ENCODE measurements around the gene POLR1C.
"Not testable (repeated sequence)": the region's sequence is repeated elsewhere in the genome, so short reads cannot be mapped to it uniquely, and the experiment has no call there.

Gene POLR1C

GRCh38 chr6:43493833-43494232 lies 23.1 kb upstream of the POLR1C start:
- H3K9ac ChIP-seq (ENCODE audit: low read depth, low read length) = no peak overlapping the region
- no peaks in the 10 kb centered on the region for H3K27me3 ChIP-seq (ENCODE audit: insufficient read depth, low read length)
- H3K4me3 ChIP-seq (ENCODE audit: low read length) = no peak overlapping the region
- H3K9me3 ChIP-seq (ENCODE audit: insufficient read depth, low read depth, low read length) = no peaks in the 10 kb centered on the region
- WGBS = 93% methylated on average over 7 of the region's 7 CpGs
- peaks cover 18% of the 10 kb centered on the region for H3K4me1 ChIP-seq (ENCODE audit: insufficient read depth, low read length)
- no peak overlapping the region for H3K27ac ChIP-seq (ENCODE audit: low read depth, low read length)
- peaks cover 14% of the 10 kb centered on the region for H3K36me3 ChIP-seq (ENCODE audit: insufficient read depth, low read length)

GRCh38 chr6:43494321-43494720 lies 22.6 kb upstream of the POLR1C start:
- Histone ChIP-seq H3K27ac (ENCODE audit: low read depth, low read length) (no peak overlapping the region), H3K4me1 (ENCODE audit: insufficient read depth, low read length) (peaks cover 18% of the 10 kb centered on the region), H3K9ac (ENCODE audit: low read depth, low read length) (no peak overlapping the region), H3K4me3 (ENCODE audit: low read length) (no peak overlapping the region), H3K36me3 (ENCODE audit: insufficient read depth, low read length) (peaks cover 19% of the 10 kb centered on the region), H3K9me3 (ENCODE audit: insufficient read depth, low read depth, low read length) (no peaks in the 10 kb centered on the region), H3K27me3 (ENCODE audit: insufficient read depth, low read length) (no peaks in the 10 kb centered on the region)
- 97% methylated on average over 6 of the region's 6 CpGs for WGBS

GRCh38 chr6:43494766-43495165 lies 22.1 kb upstream of the POLR1C start:
- H3K27ac ChIP-seq (ENCODE audit: low read depth, low read length) = no peak overlapping the region
- WGBS = 92% methylated on average over 4 of the region's 4 CpGs
- no peak overlapping the region for H3K9ac ChIP-seq (ENCODE audit: low read depth, low read length)
- no peaks in the 10 kb centered on the region for H3K9me3 ChIP-seq (ENCODE audit: insufficient read depth, low read depth, low read length)
- peaks cover 23% of the 10 kb centered on the region for H3K36me3 ChIP-seq (ENCODE audit: insufficient read depth, low read length)
- H3K4me1 ChIP-seq (ENCODE audit: insufficient read depth, low read length) = peaks cover 18% of the 10 kb centered on the region
- no peaks in the 10 kb centered on the region for H3K27me3 ChIP-seq (ENCODE audit: insufficient read depth, low read length)
- H3K4me3 ChIP-seq (ENCODE audit: low read length) = no peak overlapping the region

- Histone ChIP-seq H3K4me1 (ENCODE audit: insufficient read depth, low read length) (peaks cover 18% of the 10 kb centered on the region), H3K4me3 (ENCODE audit: low read length) (no peak overlapping the region), H3K27ac (ENCODE audit: low read depth, low read length) (peak overlapping the region; percentile 56), H3K27me3 (ENCODE audit: insufficient read depth, low read length) (no peaks in the 10 kb centered on the region), H3K9me3 (ENCODE audit: insufficient read depth, low read depth, low read length) (no peaks in the 10 kb centered on the region), H3K9ac (ENCODE audit: low read depth, low read length) (peak overlapping the region; percentile 48; the same call in 1 of the 2 replicates), H3K36me3 (ENCODE audit: insufficient read depth, low read length) (peaks cover 31% of the 10 kb centered on the region)
- 76% methylated on average over 4 of the region's 4 CpGs for WGBS
Measured at GRCh38 chr6:43495409-43495941, 21.4 kb upstream of the POLR1C start.

- Histone ChIP-seq H3K27ac (ENCODE audit: low read depth, low read length) (peak overlapping the region; percentile 56), H3K4me3 (ENCODE audit: low read length) (no peak overlapping the region), H3K4me1 (ENCODE audit: insufficient read depth, low read length) (peaks cover 18% of the 10 kb centered on the region), H3K36me3 (ENCODE audit: insufficient read depth, low read length) (peaks cover 40% of the 10 kb centered on the region), H3K9ac (ENCODE audit: low read depth, low read length) (peak overlapping the region; percentile 48; the same call in 1 of the 2 replicates), H3K9me3 (ENCODE audit: insufficient read depth, low read depth, low read length) (no peaks in the 10 kb centered on the region), H3K27me3 (ENCODE audit: insufficient read depth, low read length) (no peaks in the 10 kb centered on the region)
- WGBS = 54% methylated on average over 18 of the region's 18 CpGs
Measured at GRCh38 chr6:43496370-43497128, 20.3 kb upstream of the POLR1C start.

GRCh38 chr6:43497129-43497396 lies 19.8 kb upstream of the POLR1C start:
- Histone ChIP-seq H3K4me3 (ENCODE audit: low read length) (no peak overlapping the region), H3K36me3 (ENCODE audit: insufficient read depth, low read length) (peaks cover 44% of the 10 kb centered on the region), H3K9ac (ENCODE audit: low read depth, low read length) (no peak overlapping the region), H3K27me3 (ENCODE audit: insufficient read depth, low read length) (no peaks in the 10 kb centered on the region), H3K4me1 (ENCODE audit: insufficient read depth, low read length) (peaks cover 18% of the 10 kb centered on the region), H3K9me3 (ENCODE audit: insufficient read depth, low read depth, low read length) (no peaks in the 10 kb centered on the region), H3K27ac (ENCODE audit: low read depth, low read length) (no peak overlapping the region)
- 93% methylated on average over 6 of the region's 6 CpGs for WGBS

GRCh38 chr6:43497689-43498088 lies 19.2 kb upstream of the POLR1C start:
- peaks cover 18% of the 10 kb centered on the region for H3K4me1 ChIP-seq (ENCODE audit: insufficient read depth, low read length)
- no peak overlapping the region for H3K4me3 ChIP-seq (ENCODE audit: low read length)
- no peak overlapping the region for H3K27ac ChIP-seq (ENCODE audit: low read depth, low read length)
- WGBS = 95% methylated on average over 12 of the region's 12 CpGs
- H3K9ac ChIP-seq (ENCODE audit: low read depth, low read length) = no peak overlapping the region
- no peaks in the 10 kb centered on the region for H3K9me3 ChIP-seq (ENCODE audit: insufficient read depth, low read depth, low read length)
- H3K27me3 ChIP-seq (ENCODE audit: insufficient read depth, low read length) = no peaks in the 10 kb centered on the region
- peaks cover 50% of the 10 kb centered on the region for H3K36me3 ChIP-seq (ENCODE audit: insufficient read depth, low read length)

GRCh38 chr6:43498291-43498690 lies 18.6 kb upstream of the POLR1C start:
- H3K36me3 ChIP-seq (ENCODE audit: insufficient read depth, low read length) = peaks cover 56% of the 10 kb centered on the region
- not testable (repeated sequence) for H3K9ac ChIP-seq (ENCODE audit: low read depth, low read length); H3K9me3 ChIP-seq (ENCODE audit: insufficient read depth, low read depth, low read length); H3K27me3 ChIP-seq (ENCODE audit: insufficient read depth, low read length); H3K4me3 ChIP-seq (ENCODE audit: low read length); H3K27ac ChIP-seq (ENCODE audit: low read depth, low read length)
- peaks cover 15% of the 10 kb centered on the region for H3K4me1 ChIP-seq (ENCODE audit: insufficient read depth, low read length)
- 94% methylated on average over 5 of the region's 5 CpGs for WGBS

- H3K27ac ChIP-seq (ENCODE audit: low read depth, low read length) = no peak overlapping the region
- WGBS = 94% methylated on average over 12 of the region's 12 CpGs
Measured at GRCh38 chr6:43499028-43499815, 17.7 kb upstream of the POLR1C start.

GRCh38 chr6:43500921-43501320 lies 16.0 kb upstream of the POLR1C start:
- no peaks in the 10 kb centered on the region for H3K27me3 ChIP-seq (ENCODE audit: insufficient read depth, low read length)
- peaks cover 79% of the 10 kb centered on the region for H3K36me3 ChIP-seq (ENCODE audit: insufficient read depth, low read length)
- no peaks in the 10 kb centered on the region for H3K9me3 ChIP-seq (ENCODE audit: insufficient read depth, low read depth, low read length)
- no peak overlapping the region for H3K4me3 ChIP-seq (ENCODE audit: low read length)
- 98% methylated on average over 3 of the region's 3 CpGs for WGBS
- H3K4me1 ChIP-seq (ENCODE audit: insufficient read depth, low read length) = peaks cover 9% of the 10 kb centered on the region
- no peak overlapping the region for H3K9ac ChIP-seq (ENCODE audit: low read depth, low read length)
- H3K27ac ChIP-seq (ENCODE audit: low read depth, low read length) = no peak overlapping the region

More at GRCh38 chr6:43499028-43499815, 17.7 kb upstream of the POLR1C start:
- Histone ChIP-seq H3K4me3 (ENCODE audit: low read length) (no peak overlapping the region), H3K27me3 (ENCODE audit: insufficient read depth, low read length) (no peaks in the 10 kb centered on the region), H3K4me1 (ENCODE audit: insufficient read depth, low read length) (peaks cover 15% of the 10 kb centered on the region), H3K36me3 (ENCODE audit: insufficient read depth, low read length) (peaks cover 63% of the 10 kb centered on the region), H3K9ac (ENCODE audit: low read depth, low read length) (no peak overlapping the region), H3K9me3 (ENCODE audit: insufficient read depth, low read depth, low read length) (no peaks in the 10 kb centered on the region)

GRCh38 chr6:43502666-43503065 lies 14.2 kb upstream of the POLR1C start:
- no peak overlapping the region for H3K4me3 ChIP-seq (ENCODE audit: low read length)
- H3K27me3 ChIP-seq (ENCODE audit: insufficient read depth, low read length) = peaks cover 5% of the 10 kb centered on the region
- H3K27ac ChIP-seq (ENCODE audit: low read depth, low read length) = no peak overlapping the region
- no peaks in the 10 kb centered on the region for H3K9me3 ChIP-seq (ENCODE audit: insufficient read depth, low read depth, low read length)
- H3K4me1 ChIP-seq (ENCODE audit: insufficient read depth, low read length) = no peaks in the 10 kb centered on the region
- 90% methylated on average over 4 of the region's 4 CpGs for WGBS
- peaks cover 77% of the 10 kb centered on the region for H3K36me3 ChIP-seq (ENCODE audit: insufficient read depth, low read length)
- H3K9ac ChIP-seq (ENCODE audit: low read depth, low read length) = no peak overlapping the region

All from HUES64 (cell line).